Erythroblast (primary cell): Measurements from ENCODE around the gene D2HGDH.

Source experiments
- GATA1 ChIP-seq: IDR thresholded peaks from 2 replicates; pipeline ENCODE4 v1.6.1; 2011; ENCODE audit warnings: low read depth, mild to moderate bottlenecking, control low read depth, low read length, moderate library complexity
- POLR2A ChIP-seq: IDR thresholded peaks from 2 replicates; pipeline ENCODE4 v1.6.1; 2011; ENCODE audit warnings: mild to moderate bottlenecking, low read length

GRCh38 chr2:241736111-241736510 lies 1.7 kb downstream of the D2HGDH start:
- no peak for TF ChIP-seq POLR2A
- no peak for TF ChIP-seq GATA1
